Hematopoietic multipotent progenitor cell treated with erythropoietin and hydrocortisone succinate and interleukin-3 and kit ligand, for 17 days (in vitro differentiated cells): ENCODE results near the gene PRDM10.
A peak's percentile ranks its signal among the peaks of the same experiment; 100 is the strongest.
"Not testable (repeated sequence)": the region's sequence is repeated elsewhere in the genome, so short reads cannot be mapped to it uniquely, and the experiment has no call there.

Source experiments
- DNase-seq: peaks from one replicate; pipeline ENCODE4 v3.0.0-alpha.2; 2015; ENCODE audit warnings: low spot score

The PRDM10 gene

GRCh38 chr11:130015846-130016245, 13.2 kb upstream of the PRDM10 start:
- not testable (repeated sequence) for DNase-seq

GRCh38 chr11:130008326-130008725, 5.7 kb upstream of the PRDM10 start:
- no peak for DNase-seq

GRCh38 chr11:130006929-130007328, 4.3 kb upstream of the PRDM10 start:
- no peak for DNase-seq

GRCh38 chr11:130003717-130004001, 1.0 kb upstream of the PRDM10 start:
- no peak for DNase-seq

GRCh38 chr11:130002846-130003716, 446 bp upstream of the PRDM10 start:
- peak; percentile 98 for DNase-seq

- no peak for DNase-seq
Observed at GRCh38 chr11:130001461-130002351, 929 bp downstream of the PRDM10 start.

GRCh38 chr11:130000552-130001176, 2.0 kb downstream of the PRDM10 start:
- no peak for DNase-seq

GRCh38 chr11:129999407-129999806, 3.2 kb downstream of the PRDM10 start:
- no peak for DNase-seq

- DNase-seq: no peak
Observed at GRCh38 chr11:129998905-129999304, 3.7 kb downstream of the PRDM10 start.

GRCh38 chr11:129998107-129998506, 4.5 kb downstream of the PRDM10 start:
- DNase-seq: no peak

- no peak for DNase-seq
Observed at GRCh38 chr11:129997513-129997912, 5.1 kb downstream of the PRDM10 start.

GRCh38 chr11:129996113-129996870, 6.3 kb downstream of the PRDM10 start:
- DNase-seq: no peak

GRCh38 chr11:129995163-129995562, 7.5 kb downstream of the PRDM10 start:
- no peak for DNase-seq

GRCh38 chr11:129992161-129992944, 10.3 kb downstream of the PRDM10 start:
- DNase-seq: peak; percentile 73

GRCh38 chr11:129989149-129989813, 13.4 kb downstream of the PRDM10 start:
- no peak for DNase-seq

- no peak for DNase-seq
Observed at GRCh38 chr11:129987950-129988349, 14.7 kb downstream of the PRDM10 start.

- DNase-seq: no peak
Observed at GRCh38 chr11:129985823-129986222, 16.8 kb downstream of the PRDM10 start.

- no peak for DNase-seq
Observed at GRCh38 chr11:129980086-129980485, 22.5 kb downstream of the PRDM10 start.

GRCh38 chr11:129979046-129979605, 23.5 kb downstream of the PRDM10 start:
- DNase-seq: no peak

- no peak for DNase-seq
Observed at GRCh38 chr11:129978447-129978846, 24.2 kb downstream of the PRDM10 start.
